Measurements from ENCODE around the gene GNAL. TPM values are rescaled to one million over a fixed set of nuclear protein-coding genes. Genes with fewer than 3 reads are reported as not detected.

Gene GNAL
- total RNA-seq, 1 experiment from 2014 or later, result 24.0 TPM

DNA sequence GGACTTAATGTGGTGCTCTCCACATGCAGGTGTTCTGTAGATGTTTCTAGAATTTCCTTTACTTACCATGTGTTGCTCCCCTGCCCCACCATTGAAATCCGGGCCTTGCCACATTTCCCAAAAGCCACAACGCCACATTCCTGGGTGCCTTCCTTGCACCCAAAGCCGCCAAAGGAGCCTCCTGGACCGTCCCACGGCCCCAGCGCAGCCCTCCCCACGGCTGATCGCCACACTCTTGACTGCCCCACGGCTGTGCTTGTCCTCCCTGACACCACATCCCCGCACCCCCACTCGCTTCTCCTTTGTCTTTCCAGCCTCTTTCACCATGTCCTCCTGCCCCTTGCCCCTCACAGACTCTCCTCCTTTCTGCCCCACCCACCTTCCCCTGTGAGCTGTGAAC is 121.9 kb downstream of the GNAL start:
- peak overlapping the region; percentile 10; the same call in 1 of the 2 replicates for H3K14ac ChIP-seq (ENCODE audit: insufficient read depth, low read length)
- H3K9me3 ChIP-seq (ENCODE audit: control insufficient read depth, low read depth, low read length), result no peaks in the 10 kb centered on the region
- H3T11ph ChIP-seq (ENCODE audit: low read length), result no peak overlapping the region
- WGBS (ENCODE audit: extremely low coverage, insufficient read length, low lambda C conversion rate), result no CpG with 5 or more reads among the region's 11 CpGs
- no peak overlapping the region for H2BK5ac ChIP-seq (ENCODE audit: insufficient read length, low read length)
- no peak overlapping the region for H3K27ac ChIP-seq (ENCODE audit: insufficient read length, low read depth, low read length)
- H3K9ac ChIP-seq (ENCODE audit: extremely low read depth, insufficient read length, low read length), result no peak overlapping the region
- no peak for TF ChIP-seq CTCF (conservative IDR thresholded peaks at IDR 0.05)
- H3K56ac ChIP-seq (ENCODE audit: insufficient read length, low read depth, low read length), result no peak overlapping the region
- no peak overlapping the region for H2BK12ac ChIP-seq (ENCODE audit: insufficient read length, low read depth, low read length)
- H3K79me1 ChIP-seq (ENCODE audit: insufficient read depth, low read depth, low read length, poor library complexity, severe bottlenecking), result no peaks in the 10 kb centered on the region
- no peak overlapping the region for H3K23ac ChIP-seq (ENCODE audit: insufficient read length, low read depth, low read length)
- peak overlapping the region; percentile 61 for H3K18ac ChIP-seq (ENCODE audit: insufficient read length, low read depth, low read length)
- Mint-ChIP-seq H3K4me3 (no peak overlapping the region; a peak in 1 of 5 replicates), H3K9me3 (no peaks in the 10 kb centered on the region), H3K4me1 (peaks cover 57 to 58% of the 10 kb centered on the region in 2 experiments), H3K27me3 (ENCODE audit: low read depth) (no peaks in the 10 kb centered on the region), H3K36me3 (ENCODE audit: insufficient read depth in 1 of 3, low read depth in 3 of 3) (no peaks in the 10 kb centered on the region), H3K27ac (peak overlapping the region; percentile 36 to 99 (median 95))
- H4K5ac ChIP-seq (ENCODE audit: insufficient read length, low read depth, low read length), result no peak overlapping the region
- peaks cover 5% of the 10 kb centered on the region; the same call in 1 of the 2 replicates for H3K4me1 ChIP-seq (ENCODE audit: insufficient read depth, low read length)
- no peak overlapping the region for H4K91ac ChIP-seq (ENCODE audit: insufficient read length, low read depth, low read length)
- no peaks in the 10 kb centered on the region for H3K79me2 ChIP-seq (ENCODE audit: insufficient read depth, low read length)
- DNase-seq, result no peak
- no peak overlapping the region for H2AK5ac ChIP-seq (ENCODE audit: insufficient read length, low read length)
- H3K23me2 ChIP-seq (ENCODE audit: insufficient read length, low read depth, low read length, poor library complexity, severe bottlenecking), result no peaks in the 10 kb centered on the region
- H3K4me2 ChIP-seq (ENCODE audit: insufficient read depth, insufficient read length, low read length), result no peak overlapping the region
- H4K8ac ChIP-seq (replicated peaks; ENCODE audit: insufficient read length, low read depth, low read length), result no peak overlapping the region
- H4K20me1 ChIP-seq (ENCODE audit: control insufficient read depth, insufficient read depth, insufficient read length), result no peaks in the 10 kb centered on the region
- H2BK20ac ChIP-seq (ENCODE audit: low read depth, low read length, poor library complexity, severe bottlenecking), result no peak overlapping the region
- H2BK15ac ChIP-seq (ENCODE audit: low read depth, low read length), result no peak overlapping the region
- no peak overlapping the region for H2BK120ac ChIP-seq (ENCODE audit: low read depth, low read length, poor library complexity, severe bottlenecking)
- H2AFZ ChIP-seq (ENCODE audit: low read length), result no peak overlapping the region
- no peaks in the 10 kb centered on the region for H3K27me3 ChIP-seq (ENCODE audit: insufficient read depth, low read length)
- H3K4ac ChIP-seq (ENCODE audit: low read depth, low read length), result no peak overlapping the region
